IPS-18a (cell line): ENCODE results near the gene SNX9.
"Not testable (repeated sequence)": the region's sequence is repeated elsewhere in the genome, so short reads cannot be mapped to it uniquely, and the experiment has no call there.

Experiments
- H3K27ac ChIP-seq: one replicate; pipeline ENCODE4 v1.5.1; 2013; ENCODE audit warnings: low read length
- H3K27me3 ChIP-seq: one replicate; pipeline ENCODE4 v1.6.1; 2013; ENCODE audit warnings: mild to moderate bottlenecking, low read length; ENCODE audit not compliant: control insufficient read depth, insufficient read depth
- H3K36me3 ChIP-seq: one replicate; pipeline ENCODE4 v1.6.1; 2013; ENCODE audit warnings: low read depth, low read length; ENCODE audit not compliant: control insufficient read depth
- H3K4me1 ChIP-seq: one replicate; pipeline ENCODE4 v1.6.1; 2013; ENCODE audit warnings: low read depth, low read length; ENCODE audit not compliant: control insufficient read depth
- H3K4me3 ChIP-seq: one replicate; pipeline ENCODE4 v1.5.1; 2013; ENCODE audit warnings: low read length
- H3K9ac ChIP-seq: one replicate; pipeline ENCODE4 v1.6.1; 2013; ENCODE audit warnings: mild to moderate bottlenecking, low read length, moderate library complexity
- H3K9me3 ChIP-seq: one replicate; pipeline ENCODE4 v1.6.1; 2013; ENCODE audit warnings: low read depth, low read length; ENCODE audit not compliant: control insufficient read depth

Gene SNX9

GRCh38 chr6:157789297-157789696, 33.7 kb upstream of the SNX9 start:
- Histone ChIP-seq H3K4me3 (no peak overlapping the region), H3K36me3 (no peaks in the 10 kb centered on the region), H3K27ac (no peak overlapping the region), H3K9ac (no peak overlapping the region), H3K27me3 (no peaks in the 10 kb centered on the region), H3K4me1 (no peaks in the 10 kb centered on the region), H3K9me3 (no peaks in the 10 kb centered on the region)

GRCh38 chr6:157789861-157790260, 33.2 kb upstream of the SNX9 start:
- H3K27ac ChIP-seq = no peak overlapping the region
- no peaks in the 10 kb centered on the region for H3K4me1 ChIP-seq
- no peaks in the 10 kb centered on the region for H3K27me3 ChIP-seq
- no peaks in the 10 kb centered on the region for H3K9me3 ChIP-seq
- H3K36me3 ChIP-seq = no peaks in the 10 kb centered on the region
- no peak overlapping the region for H3K4me3 ChIP-seq
- H3K9ac ChIP-seq = no peak overlapping the region

- H3K4me1 ChIP-seq = no peaks in the 10 kb centered on the region
- no peak overlapping the region for H3K27ac ChIP-seq
- H3K27me3 ChIP-seq = no peaks in the 10 kb centered on the region
- no peaks in the 10 kb centered on the region for H3K9me3 ChIP-seq
- H3K9ac ChIP-seq = no peak overlapping the region
- no peaks in the 10 kb centered on the region for H3K36me3 ChIP-seq
- no peak overlapping the region for H3K4me3 ChIP-seq
Observed at GRCh38 chr6:157790548-157791160, 32.4 kb upstream of the SNX9 start.

GRCh38 chr6:157791450-157791849, 31.6 kb upstream of the SNX9 start:
- Histone ChIP-seq H3K4me3 (no peak overlapping the region), H3K27me3 (no peaks in the 10 kb centered on the region), H3K36me3 (no peaks in the 10 kb centered on the region), H3K4me1 (no peaks in the 10 kb centered on the region), H3K27ac (no peak overlapping the region), H3K9ac (no peak overlapping the region), H3K9me3 (no peaks in the 10 kb centered on the region)

GRCh38 chr6:157792671-157793070, 30.4 kb upstream of the SNX9 start:
- no peaks in the 10 kb centered on the region for H3K9me3 ChIP-seq
- no peak overlapping the region for H3K27ac ChIP-seq
- H3K36me3 ChIP-seq = no peaks in the 10 kb centered on the region
- H3K4me1 ChIP-seq = no peaks in the 10 kb centered on the region
- no peaks in the 10 kb centered on the region for H3K27me3 ChIP-seq
- no peak overlapping the region for H3K4me3 ChIP-seq
- no peak overlapping the region for H3K9ac ChIP-seq

- not testable (repeated sequence) for H3K36me3 ChIP-seq, H3K4me3 ChIP-seq, H3K4me1 ChIP-seq, H3K27ac ChIP-seq, H3K27me3 ChIP-seq, H3K9ac ChIP-seq, H3K9me3 ChIP-seq
Observed at GRCh38 chr6:157794012-157794411, 29.0 kb upstream of the SNX9 start.

- H3K27me3 ChIP-seq = no peaks in the 10 kb centered on the region
- no peak overlapping the region for H3K9ac ChIP-seq
- H3K27ac ChIP-seq = no peak overlapping the region
- no peaks in the 10 kb centered on the region for H3K4me1 ChIP-seq
- H3K4me3 ChIP-seq = no peak overlapping the region
- no peaks in the 10 kb centered on the region for H3K36me3 ChIP-seq
- H3K9me3 ChIP-seq = no peaks in the 10 kb centered on the region
Observed at GRCh38 chr6:157795841-157796240, 27.2 kb upstream of the SNX9 start.

GRCh38 chr6:157798851-157799250, 24.2 kb upstream of the SNX9 start:
- H3K36me3 ChIP-seq = no peaks in the 10 kb centered on the region
- no peak overlapping the region for H3K9ac ChIP-seq
- no peaks in the 10 kb centered on the region for H3K27me3 ChIP-seq
- H3K4me1 ChIP-seq = no peaks in the 10 kb centered on the region
- H3K4me3 ChIP-seq = no peak overlapping the region
- no peak overlapping the region for H3K27ac ChIP-seq
- no peaks in the 10 kb centered on the region for H3K9me3 ChIP-seq

- H3K27me3 ChIP-seq, H3K4me3 ChIP-seq, H3K4me1 ChIP-seq, H3K27ac ChIP-seq, H3K36me3 ChIP-seq, H3K9me3 ChIP-seq, H3K9ac ChIP-seq: not testable (repeated sequence)
Observed at GRCh38 chr6:157799561-157799960, 23.5 kb upstream of the SNX9 start.

GRCh38 chr6:157800420-157801237, 22.4 kb upstream of the SNX9 start:
- H3K4me3 ChIP-seq = no peak overlapping the region
- H3K36me3 ChIP-seq = no peaks in the 10 kb centered on the region
- no peak overlapping the region for H3K9ac ChIP-seq
- no peaks in the 10 kb centered on the region for H3K9me3 ChIP-seq
- H3K27me3 ChIP-seq = no peaks in the 10 kb centered on the region
- H3K4me1 ChIP-seq = no peaks in the 10 kb centered on the region
- no peak overlapping the region for H3K27ac ChIP-seq

- Histone ChIP-seq H3K4me1 (no peaks in the 10 kb centered on the region), H3K27ac (no peak overlapping the region), H3K4me3 (no peak overlapping the region), H3K9ac (no peak overlapping the region), H3K9me3 (no peaks in the 10 kb centered on the region), H3K36me3 (no peaks in the 10 kb centered on the region), H3K27me3 (no peaks in the 10 kb centered on the region)
Observed at GRCh38 chr6:157804448-157805327, 18.4 kb upstream of the SNX9 start.
